HepG2 (cell line): Measurements from ENCODE around the gene PRR36. TPM values are rescaled to one million over a fixed set of nuclear protein-coding genes. Genes with fewer than 3 reads are reported as not detected.
A peak's percentile ranks its signal among the peaks of the same experiment; 100 is the strongest.

Source experiments
- AHDC1 ChIP-seq: sonication (generic); formaldehyde crosslinking; IDR thresholded peaks from 2 replicates; pipeline ENCODE4 v1.5.1; 2020; ENCODE audit warnings: mild to moderate bottlenecking, missing genetic modification reagents, borderline replicate concordance
- ARHGAP35 ChIP-seq: sonication (generic); formaldehyde crosslinking; IDR thresholded peaks from 2 replicates; pipeline ENCODE4 v1.9.0; 2022; ENCODE audit warnings: mild to moderate bottlenecking, inconsistent platforms, moderate library complexity, missing genetic modification reagents, borderline replicate concordance
- DMAP1 ChIP-seq: IDR thresholded peaks from 2 replicates; pipeline ENCODE4 v1.6.1; 2016
- HMGA1 ChIP-seq: sonication (generic); formaldehyde crosslinking; conservative IDR thresholded peaks from 2 replicates; pipeline ENCODE4 v1.4.0; 2020; ENCODE audit warnings: missing genetic modification reagents
- MAF1 ChIP-seq: sonication (generic); formaldehyde crosslinking; IDR thresholded peaks from 2 replicates; pipeline ENCODE4 v1.5.0; 2020; ENCODE audit warnings: missing genetic modification reagents, borderline replicate concordance
- MYC ChIP-seq: sonication (generic); formaldehyde crosslinking; IDR thresholded peaks from 2 replicates; pipeline ENCODE4 v1.9.0; 2021; ENCODE audit warnings: missing genetic modification reagents, borderline replicate concordance
- NFYB ChIP-seq: sonication (generic); formaldehyde crosslinking; IDR thresholded peaks from 2 replicates; pipeline ENCODE4 v1.4.0; 2020; ENCODE audit warnings: missing genetic modification reagents
- PHF20 ChIP-seq: sonication (generic); formaldehyde crosslinking; IDR thresholded peaks from 2 replicates; pipeline ENCODE4 v1.5.0; 2020; ENCODE audit warnings: mild to moderate bottlenecking, missing genetic modification reagents
- RAD21 ChIP-seq: fragments of 450-650 bp; formaldehyde crosslinking; IDR thresholded peaks from 2 replicates; pipeline ENCODE4 v1.5.0; 2020; ENCODE audit warnings: mild to moderate bottlenecking
- RFX3 ChIP-seq: IDR thresholded peaks from 2 replicates; pipeline ENCODE4 v1.6.1; 2016; ENCODE audit warnings: missing biosample characterization, missing genetic modification reagents
- THRA ChIP-seq: sonication (generic); formaldehyde crosslinking; IDR thresholded peaks from 2 replicates; pipeline ENCODE4 v1.4.0; 2020; ENCODE audit warnings: missing genetic modification reagents, borderline replicate concordance
- ZHX2 ChIP-seq, 2 experiments: sonication (generic) in 1 of 2; formaldehyde crosslinking in 1 of 2; IDR thresholded peaks; 2 replicates each; pipeline versions ENCODE4 v1.6.1 to v1.9.0; 2014 to 2022; ENCODE audit warnings: antibody characterized with exemption in 1 of 2, borderline replicate concordance in 1 of 2, inconsistent platforms in 1 of 2, low read depth in 1 of 2, missing genetic modification reagents in 1 of 2
- ZNF10 ChIP-seq: sonication (generic); formaldehyde crosslinking; IDR thresholded peaks from 2 replicates; pipeline ENCODE4 v1.4.0; 2020; ENCODE audit warnings: mild to moderate bottlenecking, low read depth, missing genetic modification reagents, borderline replicate concordance
- ZNF878 ChIP-seq: sonication (generic); formaldehyde crosslinking; IDR thresholded peaks from 2 replicates; pipeline ENCODE4 v1.8.1; 2023; ENCODE audit warnings: mild to moderate bottlenecking, missing genetic modification reagents, moderate library complexity
- polyA plus RNA-seq, 8 experiments: library from polyadenylated mRNA; depleted of rRNA in 3 of 8; stranded (reverse) in 7 of 8; unstranded in 1 of 8; fragments of >200 nt; fragmentation: Illumina TruSeq in 4 of 8; extraction: Trizol in 4 of 8; gene quantifications; 2 replicates each; pipeline versions ENCODE4 v1.2.1 to v1.2.3, GENCODE V29; 2011 to 2016; ENCODE audit warnings: low read depth in 4 of 8, missing spikeins in 1 of 8, mixed read lengths in 1 of 8; ENCODE audit not compliant: insufficient read depth in 1 of 8
- total RNA-seq, 5 experiments: library from RNA; depleted of rRNA; stranded (reverse); fragments of >200 nt; fragmentation: Illumina TruSeq; extraction: Trizol; gene quantifications; 2 replicates each; pipeline ENCODE4 v1.2.3, GENCODE V29; 2016; ENCODE audit warnings: low read depth in 1 of 5

Gene PRR36
- total and polyA plus RNA-seq, 2 of the 13 experiments (the other 11 are each of a cell fraction or from before 2014, with no cell fraction given): 0.07 to 0.17 TPM

GRCh38 chr19:7919610-7920518 lies 45.7 kb upstream of the PRR36 start, which contains the start of gene SNAPC2 (continued):
- 0 out of 2 replicates have a peak, but pooled peaks have one; percentile 25 for TF ChIP-seq AHDC1 (CRISPR knock-in tag)
- TF ChIP-seq HMGA1 (CRISPR knock-in tag): no peak
- TF ChIP-seq PHF20: peak; percentile 49
- TF ChIP-seq RAD21: peak; percentile 55
- TF ChIP-seq MAF1 (CRISPR knock-in tag): 0 out of 2 replicates have a peak, but pooled peaks have one; percentile 36
- 0 out of 2 replicates have a peak, but pooled peaks have one; percentile 42 for TF ChIP-seq ARHGAP35 (CRISPR knock-in tag)
- no peak for TF ChIP-seq ZNF10 (CRISPR knock-in tag)
- TF ChIP-seq MYC: peak; percentile 70; the same call in 1 of the 2 replicates
- peak; percentile 75; the same call in 1 of the 2 replicates for TF ChIP-seq ZNF878 (CRISPR knock-in tag)
- no peak for TF ChIP-seq RFX3
- TF ChIP-seq ZHX2 (IDR thresholded peaks at IDR 0.05; ENCODE audit: low read depth): peak; percentile 63
- no peak; the same call in 1 of the 2 replicates for TF ChIP-seq ZHX2 (CRISPR knock-in tag; IDR thresholded peaks at IDR 0.05; ENCODE audit: borderline replicate concordance)
- peak; percentile 43 for TF ChIP-seq NFYB (CRISPR knock-in tag)
- peak; percentile 58; the same call in 1 of the 2 replicates for TF ChIP-seq DMAP1 (CRISPR knock-in tag)
- peak; percentile 67 for TF ChIP-seq THRA (CRISPR knock-in tag)
